ENCODE measurements around the gene COPS6.
A peak's percentile ranks its signal among the peaks of the same experiment; 100 is the strongest.

COPS6 gene

DNA sequence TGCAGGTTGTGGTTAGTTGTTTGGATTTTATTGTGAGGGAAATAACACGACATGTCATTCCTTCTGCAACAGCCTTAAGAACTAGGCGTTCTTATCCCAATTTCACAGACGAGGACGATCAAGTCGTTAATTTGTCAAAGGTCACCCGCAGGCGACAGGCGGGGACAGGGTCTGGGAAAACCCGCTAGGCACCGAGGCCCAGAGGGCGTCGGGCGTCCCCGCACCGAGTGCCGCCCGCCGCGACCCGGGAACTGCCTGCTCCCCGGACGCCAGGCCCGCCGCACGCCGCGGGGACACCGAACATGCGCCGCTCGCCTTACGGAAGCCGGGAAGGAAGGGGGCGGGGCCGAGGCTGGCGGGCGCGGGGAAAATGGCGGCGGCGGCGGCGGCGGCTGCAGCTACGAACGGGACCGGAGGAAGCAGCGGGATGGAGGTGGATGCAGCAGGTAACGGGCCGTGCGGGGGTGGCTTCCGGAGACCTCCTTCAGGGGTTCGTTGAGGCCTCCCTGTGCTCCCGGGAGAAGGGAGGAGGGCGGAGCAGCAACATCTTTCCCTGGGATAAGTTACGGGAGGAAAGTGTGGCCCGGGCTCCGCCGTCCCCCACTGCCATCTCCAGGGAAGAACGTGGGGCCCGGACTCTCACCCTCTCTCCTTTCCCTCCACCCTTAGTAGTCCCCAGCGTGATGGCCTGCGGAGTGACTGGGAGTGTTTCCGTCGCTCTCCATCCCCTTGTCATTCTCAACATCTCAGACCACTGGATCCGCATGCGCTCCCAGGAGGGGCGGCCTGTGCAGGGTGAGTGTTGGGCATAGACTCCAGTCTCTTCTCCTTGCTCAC is at the start of gene COPS6 (continued):
- TF ChIP-seq ZNF843 (tag by site-specific recombination; IDR thresholded peaks at IDR 0.05) (0 out of 2 replicates have a peak, but pooled peaks have one; percentile 45), ZNF473 (tag by site-specific recombination; IDR thresholded peaks at IDR 0.05) (no peak), CTCF (tag by site-specific recombination; IDR thresholded peaks at IDR 0.05) (no peak), ZNF184 (tag by site-specific recombination; IDR thresholded peaks at IDR 0.05) (0 out of 2 replicates have a peak, but pooled peaks have one; percentile 12), SCRT2 (tag by site-specific recombination; IDR thresholded peaks at IDR 0.05) (peak; percentile 26; the same call in 1 of the 2 replicates), GLIS2 (tag by site-specific recombination; IDR thresholded peaks at IDR 0.05) (0 out of 2 replicates have a peak, but pooled peaks have one; percentile 40), YY1 (tag by site-specific recombination; IDR thresholded peaks at IDR 0.05) (peak; percentile 96), ZNF660 (tag by site-specific recombination; IDR thresholded peaks at IDR 0.05) (peak; percentile 72), ZNF600 (tag by site-specific recombination; IDR thresholded peaks at IDR 0.05) (peak; percentile 10), ZIC2 (tag by site-specific recombination; IDR thresholded peaks at IDR 0.05) (peak; percentile 54; the same call in 1 of the 2 replicates), OSR2 (tag by site-specific recombination; IDR thresholded peaks at IDR 0.05) (peak; percentile 62), ZFP69B (tag by site-specific recombination; IDR thresholded peaks at IDR 0.05) (peak; percentile 78), ZNF362 (tag by site-specific recombination; IDR thresholded peaks at IDR 0.05) (no peak), ZNF394 (tag by site-specific recombination; IDR thresholded peaks at IDR 0.05; ENCODE audit: borderline replicate concordance) (peak; percentile 59; the same call in 1 of the 2 replicates), ZNF10 (tag by site-specific recombination; IDR thresholded peaks at IDR 0.05) (0 out of 2 replicates have a peak, but pooled peaks have one; percentile 24), SP2 (tag by site-specific recombination; IDR thresholded peaks at IDR 0.05) (peak; percentile 58), KLF1 (tag by site-specific recombination; IDR thresholded peaks at IDR 0.05) (peak; percentile 25; the same call in 1 of the 2 replicates), MZF1 (tag by site-specific recombination; IDR thresholded peaks at IDR 0.05; ENCODE audit: borderline replicate concordance) (peak; percentile 44; the same call in 1 of the 2 replicates), PRDM1 (tag by site-specific recombination; IDR thresholded peaks at IDR 0.05) (peak; percentile 80; the same call in 1 of the 2 replicates), ZNF707 (tag by site-specific recombination; IDR thresholded peaks at IDR 0.05) (no peak)
- TF ChIP-seq, protein P1, sequence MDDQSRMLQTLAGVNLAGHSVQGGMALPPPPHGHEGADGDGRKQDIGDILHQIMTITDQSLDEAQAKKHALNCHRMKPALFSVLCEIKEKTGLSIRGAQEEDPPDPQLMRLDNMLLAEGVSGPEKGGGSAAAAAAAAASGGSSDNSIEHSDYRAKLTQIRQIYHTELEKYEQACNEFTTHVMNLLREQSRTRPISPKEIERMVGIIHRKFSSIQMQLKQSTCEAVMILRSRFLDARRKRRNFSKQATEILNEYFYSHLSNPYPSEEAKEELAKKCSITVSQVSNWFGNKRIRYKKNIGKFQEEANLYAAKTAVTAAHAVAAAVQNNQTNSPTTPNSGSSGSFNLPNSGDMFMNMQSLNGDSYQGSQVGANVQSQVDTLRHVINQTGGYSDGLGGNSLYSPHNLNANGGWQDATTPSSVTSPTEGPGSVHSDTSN (CRISPR knock-in tag; IDR thresholded peaks at IDR 0.05): peak; percentile 91; the same call in 1 of the 2 replicates
- TF ChIP-seq, protein P2, sequence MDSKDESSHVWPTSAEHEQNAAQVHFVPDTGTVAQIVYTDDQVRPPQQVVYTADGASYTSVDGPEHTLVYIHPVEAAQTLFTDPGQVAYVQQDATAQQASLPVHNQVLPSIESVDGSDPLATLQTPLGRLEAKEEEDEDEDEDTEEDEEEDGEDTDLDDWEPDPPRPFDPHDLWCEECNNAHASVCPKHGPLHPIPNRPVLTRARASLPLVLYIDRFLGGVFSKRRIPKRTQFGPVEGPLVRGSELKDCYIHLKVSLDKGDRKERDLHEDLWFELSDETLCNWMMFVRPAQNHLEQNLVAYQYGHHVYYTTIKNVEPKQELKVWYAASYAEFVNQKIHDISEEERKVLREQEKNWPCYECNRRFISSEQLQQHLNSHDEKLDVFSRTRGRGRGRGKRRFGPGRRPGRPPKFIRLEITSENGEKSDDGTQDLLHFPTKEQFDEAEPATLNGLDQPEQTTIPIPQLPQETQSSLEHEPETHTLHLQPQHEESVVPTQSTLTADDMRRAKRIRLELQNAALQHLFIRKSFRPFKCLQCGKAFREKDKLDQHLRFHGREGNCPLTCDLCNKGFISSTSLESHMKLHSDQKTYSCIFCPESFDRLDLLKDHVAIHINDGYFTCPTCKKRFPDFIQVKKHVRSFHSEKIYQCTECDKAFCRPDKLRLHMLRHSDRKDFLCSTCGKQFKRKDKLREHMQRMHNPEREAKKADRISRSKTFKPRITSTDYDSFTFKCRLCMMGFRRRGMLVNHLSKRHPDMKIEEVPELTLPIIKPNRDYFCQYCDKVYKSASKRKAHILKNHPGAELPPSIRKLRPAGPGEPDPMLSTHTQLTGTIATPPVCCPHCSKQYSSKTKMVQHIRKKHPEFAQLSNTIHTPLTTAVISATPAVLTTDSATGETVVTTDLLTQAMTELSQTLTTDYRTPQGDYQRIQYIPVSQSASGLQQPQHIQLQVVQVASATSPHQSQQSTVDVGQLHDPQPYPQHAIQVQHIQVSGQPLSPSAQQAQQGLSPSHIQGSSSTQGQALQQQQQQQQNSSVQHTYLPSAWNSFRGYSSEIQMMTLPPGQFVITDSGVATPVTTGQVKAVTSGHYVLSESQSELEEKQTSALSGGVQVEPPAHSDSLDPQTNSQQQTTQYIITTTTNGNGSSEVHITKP (tag by site-specific recombination; IDR thresholded peaks at IDR 0.05): peak; percentile 96
- TF ChIP-seq, protein P3, sequence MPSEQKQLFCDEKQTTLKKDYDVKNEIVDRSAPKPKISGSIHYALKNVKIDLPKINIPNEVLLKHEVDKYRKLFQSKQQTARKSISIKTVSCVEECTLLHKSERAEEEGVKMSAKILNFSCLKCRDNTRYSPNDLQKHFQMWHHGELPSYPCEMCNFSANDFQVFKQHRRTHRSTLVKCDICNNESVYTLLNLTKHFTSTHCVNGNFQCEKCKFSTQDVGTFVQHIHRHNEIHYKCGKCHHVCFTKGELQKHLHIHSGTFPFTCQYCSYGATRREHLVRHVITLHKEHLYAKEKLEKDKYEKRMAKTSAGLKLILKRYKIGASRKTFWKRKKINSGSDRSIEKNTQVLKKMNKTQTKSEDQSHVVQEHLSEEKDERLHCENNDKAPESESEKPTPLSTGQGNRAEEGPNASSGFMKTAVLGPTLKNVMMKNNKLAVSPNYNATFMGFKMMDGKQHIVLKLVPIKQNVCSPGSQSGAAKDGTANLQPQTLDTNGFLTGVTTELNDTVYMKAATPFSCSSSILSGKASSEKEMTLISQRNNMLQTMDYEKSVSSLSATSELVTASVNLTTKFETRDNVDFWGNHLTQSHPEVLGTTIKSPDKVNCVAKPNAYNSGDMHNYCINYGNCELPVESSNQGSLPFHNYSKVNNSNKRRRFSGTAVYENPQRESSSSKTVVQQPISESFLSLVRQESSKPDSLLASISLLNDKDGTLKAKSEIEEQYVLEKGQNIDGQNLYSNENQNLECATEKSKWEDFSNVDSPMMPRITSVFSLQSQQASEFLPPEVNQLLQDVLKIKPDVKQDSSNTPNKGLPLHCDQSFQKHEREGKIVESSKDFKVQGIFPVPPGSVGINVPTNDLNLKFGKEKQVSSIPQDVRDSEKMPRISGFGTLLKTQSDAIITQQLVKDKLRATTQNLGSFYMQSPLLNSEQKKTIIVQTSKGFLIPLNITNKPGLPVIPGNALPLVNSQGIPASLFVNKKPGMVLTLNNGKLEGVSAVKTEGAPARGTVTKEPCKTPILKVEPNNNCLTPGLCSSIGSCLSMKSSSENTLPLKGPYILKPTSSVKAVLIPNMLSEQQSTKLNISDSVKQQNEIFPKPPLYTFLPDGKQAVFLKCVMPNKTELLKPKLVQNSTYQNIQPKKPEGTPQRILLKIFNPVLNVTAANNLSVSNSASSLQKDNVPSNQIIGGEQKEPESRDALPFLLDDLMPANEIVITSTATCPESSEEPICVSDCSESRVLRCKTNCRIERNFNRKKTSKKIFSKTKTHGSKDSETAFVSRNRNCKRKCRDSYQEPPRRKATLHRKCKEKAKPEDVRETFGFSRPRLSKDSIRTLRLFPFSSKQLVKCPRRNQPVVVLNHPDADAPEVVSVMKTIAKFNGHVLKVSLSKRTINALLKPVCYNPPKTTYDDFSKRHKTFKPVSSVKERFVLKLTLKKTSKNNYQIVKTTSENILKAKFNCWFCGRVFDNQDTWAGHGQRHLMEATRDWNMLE (tag by site-specific recombination; conservative IDR thresholded peaks at IDR 0.05; ENCODE audit: low read depth): peak; percentile 20; the same call in 1 of the 2 replicates
- TF ChIP-seq, protein P4, sequence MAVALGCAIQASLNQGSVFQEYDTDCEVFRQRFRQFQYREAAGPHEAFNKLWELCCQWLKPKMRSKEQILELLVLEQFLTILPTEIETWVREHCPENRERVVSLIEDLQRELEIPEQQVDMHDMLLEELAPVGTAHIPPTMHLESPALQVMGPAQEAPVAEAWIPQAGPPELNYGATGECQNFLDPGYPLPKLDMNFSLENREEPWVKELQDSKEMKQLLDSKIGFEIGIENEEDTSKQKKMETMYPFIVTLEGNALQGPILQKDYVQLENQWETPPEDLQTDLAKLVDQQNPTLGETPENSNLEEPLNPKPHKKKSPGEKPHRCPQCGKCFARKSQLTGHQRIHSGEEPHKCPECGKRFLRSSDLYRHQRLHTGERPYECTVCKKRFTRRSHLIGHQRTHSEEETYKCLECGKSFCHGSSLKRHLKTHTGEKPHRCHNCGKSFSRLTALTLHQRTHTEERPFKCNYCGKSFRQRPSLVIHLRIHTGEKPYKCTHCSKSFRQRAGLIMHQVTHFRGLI (tag by site-specific recombination; IDR thresholded peaks at IDR 0.05): peak; percentile 53; the same call in 1 of the 2 replicates

Measured in HEK293 (cell line).